Left lung (tissue), 10 donors: ENCODE data around the gene ARHGDIA. TPM values are rescaled to one million over a fixed set of nuclear protein-coding genes. Genes with fewer than 3 reads are reported as not detected.

Experiments used
- ATAC-seq: fragments of 200-7000 bp; cut with Tn5 transposase; one replicate; pipeline ENCODE4 v1.9.1; 2020; ENCODE audit warnings: moderate library complexity
- DNase-seq, 4 donors: peaks; one replicate each; pipeline ENCODE4 v3.0.0-alpha.2; 2013 to 2020
- H3K27ac ChIP-seq, 2 donors: fragments of 200-600 bp; sonication (generic) in 1 of 2; one replicate each; pipeline versions ENCODE4 v1.5.0 to v1.8.0; 2020 to 2021
- H3K27me3 ChIP-seq, 2 donors: fragments of 200-600 bp; sonication (generic) in 1 of 2; one replicate each; pipeline versions ENCODE4 v1.5.0 to v1.8.0; 2020 to 2021
- H3K36me3 ChIP-seq, 2 donors: fragments of 200-600 bp; sonication (generic) in 1 of 2; one replicate each; pipeline versions ENCODE4 v1.5.0 to v1.8.0; 2020 to 2021
- H3K4me1 ChIP-seq, 2 donors: fragments of 200-600 bp; one replicate each; pipeline ENCODE4 v1.8.0; 2021
- H3K4me3 ChIP-seq, 2 donors: fragments of 200-600 bp; sonication (generic) in 1 of 2; one replicate each; pipeline versions ENCODE4 v1.5.0 to v1.8.0; 2020 to 2021; ENCODE audit warnings: mild to moderate bottlenecking in 1 of 2
- H3K9me3 ChIP-seq, 2 donors: fragments of 200-600 bp; sonication (generic) in 1 of 2; one replicate each; pipeline versions ENCODE4 v1.5.0 to v1.8.0; 2020 to 2021
- CTCF ChIP-seq, 2 donors: fragments of 200-600 bp; sonication (generic) in 1 of 2; IDR thresholded peaks; one replicate each; pipeline versions ENCODE4 v1.5.0 to v1.8.0; 2021; ENCODE audit warnings: antibody characterized with exemption in 2 of 2
- intact Hi-C, 2 donors: fragments of 100-400 bp; cut with DNase I; formaldehyde crosslinking; loops; one replicate each; pipeline versions ENCODE4 v1.11.2 to v1.14.2; 2022
- polyA plus RNA-seq, 6 donors: library from polyadenylated mRNA; unstranded; fragments of 120-200 nt; gene quantifications; one replicate each; pipeline ENCODE4 v1.2.1, GENCODE V29; 2013; ENCODE audit not compliant: insufficient read length in 6 of 6
- total RNA-seq, 2 donors: library from RNA; stranded (reverse); fragmentation: NEBNext Ultra II Directional; extraction: Animal tissue kit (Norgen Biotek cat#: 25700); gene quantifications; one replicate each; pipeline ENCODE4 v1.2.1, GENCODE V29; 2021
- donor health status: DM: no; HTN: yes; CAD: no.
- donor health status: DM: no; HTN: no; CAD: no.

ARHGDIA gene
- total and polyA plus RNA-seq, 8 donors, result 139 to 481 (median 194) TPM

- Histone ChIP-seq H3K36me3 (peaks cover 0 to 65% of the 10 kb centered on the region in 2 donors), H3K27me3 (no peaks in the 10 kb centered on the region), H3K9me3 (no peaks in the 10 kb centered on the region), H3K4me3 (no peak overlapping the region), H3K27ac (no peak overlapping the region), H3K4me1 (peaks cover 15 to 35% of the 10 kb centered on the region in 2 donors)
- DNase-seq (no peak), ATAC-seq (no peak)
- intact Hi-C loops, result no loop called here
- TF ChIP-seq CTCF (IDR thresholded peaks at IDR 0.05), result no peak
Measured at GRCh38 chr17:81888988-81889595, 18.0 kb upstream of the ARHGDIA start.

- intact Hi-C loops, result no loop called here
- Histone ChIP-seq H3K4me3 (no peak overlapping the region), H3K9me3 (no peaks in the 10 kb centered on the region), H3K27ac (no peak overlapping the region), H3K27me3 (no peaks in the 10 kb centered on the region), H3K4me1 (peaks cover 15 to 28% of the 10 kb centered on the region in 2 donors), H3K36me3 (peaks cover 0 to 67% of the 10 kb centered on the region in 2 donors)
- ATAC-seq (no peak), DNase-seq (peak in 1 of 4 donors; percentile 69)
- TF ChIP-seq CTCF (IDR thresholded peaks at IDR 0.05), result no peak
Measured at GRCh38 chr17:81888105-81888987, 17.2 kb upstream of the ARHGDIA start.

- no peaks in the 10 kb centered on the region for H3K27me3 ChIP-seq
- H3K9me3 ChIP-seq, result no peaks in the 10 kb centered on the region
- H3K4me1 ChIP-seq, result peaks cover 10 to 16% of the 10 kb centered on the region in 2 donors
- ATAC-seq (no peak), DNase-seq (no peak)
- no peak overlapping the region for H3K4me3 ChIP-seq
- H3K36me3 ChIP-seq, result peaks cover 0 to 83% of the 10 kb centered on the region in 2 donors
- no peak overlapping the region for H3K27ac ChIP-seq
- intact Hi-C loops, result no loop called here
- TF ChIP-seq CTCF (IDR thresholded peaks at IDR 0.05), result no peak
Measured at GRCh38 chr17:81885869-81886548, 14.9 kb upstream of the ARHGDIA start.

GRCh38 chr17:81885454-81885853 lies 14.3 kb upstream of the ARHGDIA start:
- DNase-seq (no peak), ATAC-seq (no peak)
- no peak overlapping the region for H3K27ac ChIP-seq
- peaks cover 0 to 88% of the 10 kb centered on the region in 2 donors for H3K36me3 ChIP-seq
- H3K9me3 ChIP-seq, result no peaks in the 10 kb centered on the region
- intact Hi-C loops, result no loop called here
- H3K4me3 ChIP-seq, result no peak overlapping the region
- no peak for TF ChIP-seq CTCF (IDR thresholded peaks at IDR 0.05)
- H3K27me3 ChIP-seq, result no peaks in the 10 kb centered on the region
- peaks cover 8 to 14% of the 10 kb centered on the region in 2 donors for H3K4me1 ChIP-seq

- intact Hi-C loops, result no loop called here
- ATAC-seq, result no peak
- Histone ChIP-seq H3K4me1 (peaks cover 3 to 9% of the 10 kb centered on the region in 2 donors), H3K36me3 (peaks cover 0 to 93% of the 10 kb centered on the region in 2 donors), H3K9me3 (no peaks in the 10 kb centered on the region), H3K27me3 (no peaks in the 10 kb centered on the region), H3K27ac (no peak overlapping the region), H3K4me3 (no peak overlapping the region)
- DNase-seq, result no peak
- TF ChIP-seq CTCF (IDR thresholded peaks at IDR 0.05), result no peak
Measured at GRCh38 chr17:81884968-81885367, 13.8 kb upstream of the ARHGDIA start.
